OCI-LY7 (cell line): ENCODE measurements around the gene TRIP6.

Experiments
- CTCF ChIP-seq: fragments of 200-600 bp; sonication (generic); conservative IDR thresholded peaks from 2 replicates; pipeline ENCODE4 v1.5.1; 2014; ENCODE audit warnings: mild to moderate bottlenecking, antibody characterized with exemption, low read length, moderate library complexity, mixed read lengths
- EZH2phosphoT487 ChIP-seq: fragments of 200-600 bp; sonication (generic); IDR thresholded peaks from 2 replicates; pipeline ENCODE4 v1.6.1; 2018; ENCODE audit warnings: low read depth, borderline replicate concordance, mild to moderate bottlenecking, mixed run types, antibody characterized with exemption, low read length, moderate library complexity, mixed read lengths

GRCh38 chr7:100867776-100868485, 744 bp downstream of the TRIP6 start:
- TF ChIP-seq EZH2phosphoT487 (no peak), CTCF (no peak)
